Omental fat pad (tissue), 4 donors: Measurements from ENCODE around the gene ACTN4. TPM values are rescaled to one million over a fixed set of nuclear protein-coding genes. Genes with fewer than 3 reads are reported as not detected.

Experiments
- ATAC-seq: fragments of 150-250 bp; one replicate; pipeline ENCODE4 v1.9.1; 2016; ENCODE audit warnings: mild to moderate bottlenecking, moderate library complexity; ENCODE audit not compliant: low FRiP score
- DNase-seq: peaks from one replicate; pipeline ENCODE4 v3.0.0-alpha.2; 2019; ENCODE audit warnings: low spot score
- total RNA-seq, 4 donors: library from RNA; depleted of rRNA; stranded (reverse); fragments of >200 nt; gene quantifications; one replicate each; pipeline ENCODE4 v1.1.0, GENCODE V29; 2016
- TF ChIP-seq, protein P1 (sequence below), 3 donors: fragments of 450-650 bp; IDR thresholded peaks; one replicate each; pipeline ENCODE4 v1.5.1; 2016 to 2017; ENCODE audit warnings: antibody characterized with exemption in 3 of 3, mild to moderate bottlenecking in 3 of 3, moderate library complexity in 2 of 3

Gene ACTN4
- total RNA-seq, 4 donors from 2014 or later: 290 to 517 (median 367) TPM

DNA sequence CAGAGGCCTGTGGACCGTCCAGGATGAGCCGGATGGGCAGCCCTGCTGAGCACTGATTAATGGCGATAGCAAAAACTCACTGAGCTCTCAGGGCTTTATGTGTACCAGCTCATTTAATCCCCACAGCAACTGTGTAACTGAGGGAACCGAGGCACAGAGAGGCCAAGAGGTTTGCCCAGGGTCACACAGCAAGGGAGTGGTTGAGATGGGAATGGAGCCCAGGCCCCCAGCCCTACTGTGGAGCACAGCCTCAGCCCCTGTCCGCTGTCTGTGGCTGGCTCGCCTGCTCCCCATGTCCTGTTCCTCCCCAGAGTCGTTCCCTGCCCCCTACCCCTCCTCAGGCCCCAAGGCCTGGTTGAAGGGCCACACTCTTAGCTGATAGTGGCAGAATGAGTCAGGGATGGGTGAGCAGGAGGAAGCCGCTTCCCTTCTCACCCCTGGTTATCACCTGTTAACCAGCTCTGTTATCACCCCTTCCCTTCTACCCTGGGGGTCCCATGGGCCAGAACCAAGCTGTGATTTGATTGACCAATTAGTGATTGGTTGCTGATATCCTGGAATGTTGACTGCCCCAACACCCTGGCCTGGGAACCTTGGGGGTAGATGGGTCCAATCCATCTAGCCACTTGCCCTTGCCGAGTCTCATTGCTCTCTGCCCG lies 75.6 kb downstream of the ACTN4 start:
- TF ChIP-seq, protein P1, sequence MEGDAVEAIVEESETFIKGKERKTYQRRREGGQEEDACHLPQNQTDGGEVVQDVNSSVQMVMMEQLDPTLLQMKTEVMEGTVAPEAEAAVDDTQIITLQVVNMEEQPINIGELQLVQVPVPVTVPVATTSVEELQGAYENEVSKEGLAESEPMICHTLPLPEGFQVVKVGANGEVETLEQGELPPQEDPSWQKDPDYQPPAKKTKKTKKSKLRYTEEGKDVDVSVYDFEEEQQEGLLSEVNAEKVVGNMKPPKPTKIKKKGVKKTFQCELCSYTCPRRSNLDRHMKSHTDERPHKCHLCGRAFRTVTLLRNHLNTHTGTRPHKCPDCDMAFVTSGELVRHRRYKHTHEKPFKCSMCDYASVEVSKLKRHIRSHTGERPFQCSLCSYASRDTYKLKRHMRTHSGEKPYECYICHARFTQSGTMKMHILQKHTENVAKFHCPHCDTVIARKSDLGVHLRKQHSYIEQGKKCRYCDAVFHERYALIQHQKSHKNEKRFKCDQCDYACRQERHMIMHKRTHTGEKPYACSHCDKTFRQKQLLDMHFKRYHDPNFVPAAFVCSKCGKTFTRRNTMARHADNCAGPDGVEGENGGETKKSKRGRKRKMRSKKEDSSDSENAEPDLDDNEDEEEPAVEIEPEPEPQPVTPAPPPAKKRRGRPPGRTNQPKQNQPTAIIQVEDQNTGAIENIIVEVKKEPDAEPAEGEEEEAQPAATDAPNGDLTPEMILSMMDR (IDR thresholded peaks at IDR 0.05): no peak
- no peak for ATAC-seq
- DNase-seq: no peak

- TF ChIP-seq, protein P1 (IDR thresholded peaks at IDR 0.05): no peak
- DNase-seq: no peak
- no peak for ATAC-seq
These were observed 76.1 kb downstream of the ACTN4 start for GRCh38 chr19:38723606-38723965.

GRCh38 chr19:38723990-38724854 lies 76.8 kb downstream of the ACTN4 start:
- TF ChIP-seq, protein P1 (IDR thresholded peaks at IDR 0.05): no peak
- DNase-seq: no peak

GRCh38 chr19:38725469-38726283 lies 78.2 kb downstream of the ACTN4 start:
- no peak for ATAC-seq
- DNase-seq: no peak

More at GRCh38 chr19:38723990-38724854, 76.8 kb downstream of the ACTN4 start:
- no peak for ATAC-seq

GRCh38 chr19:38726284-38726673 lies 78.8 kb downstream of the ACTN4 start:
- DNase-seq (no peak), ATAC-seq (no peak)
- TF ChIP-seq, protein P1 (IDR thresholded peaks at IDR 0.05): no peak

More at GRCh38 chr19:38725469-38726283, 78.2 kb downstream of the ACTN4 start:
- TF ChIP-seq, protein P1 (IDR thresholded peaks at IDR 0.05): no peak

DNA sequence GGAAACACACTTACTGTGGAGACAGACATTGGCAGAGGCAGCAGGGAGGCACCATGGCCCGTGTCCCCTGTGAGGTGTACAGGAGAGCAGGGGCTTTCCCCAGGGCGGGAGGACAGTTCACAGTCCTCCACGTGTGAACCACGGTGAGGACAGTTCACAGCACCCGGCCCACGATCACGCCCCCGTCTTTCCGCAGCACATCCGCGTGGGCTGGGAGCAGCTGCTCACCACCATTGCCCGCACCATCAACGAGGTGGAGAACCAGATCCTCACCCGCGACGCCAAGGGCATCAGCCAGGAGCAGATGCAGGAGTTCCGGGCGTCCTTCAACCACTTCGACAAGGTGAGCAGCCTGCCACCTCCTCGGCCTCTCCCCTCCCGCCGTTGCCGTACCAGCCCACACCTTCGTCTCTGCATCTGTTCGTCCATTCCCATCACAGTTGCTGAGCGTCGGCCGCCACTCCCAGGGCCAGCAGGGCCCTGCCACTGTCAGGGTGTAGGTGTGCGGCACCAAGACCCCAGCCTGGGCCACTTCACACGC lies 79.4 kb downstream of the ACTN4 start:
- TF ChIP-seq, protein P1 (IDR thresholded peaks at IDR 0.05): no peak
- DNase-seq (no peak), ATAC-seq (no peak)
